A549 (cell line): ENCODE results near the gene TTC3.

ENCODE experiments used
- BHLHE40 ChIP-seq: IDR thresholded peaks from 2 replicates; pipeline ENCODE4 v1.6.1; 2012; ENCODE audit warnings: low read depth, low read length, inconsistent platforms
- CBX2 ChIP-seq: fragments of 200-600 bp; sonication (generic); IDR thresholded peaks from 2 replicates; pipeline ENCODE4 v1.6.1; 2016; ENCODE audit warnings: low read depth, mild to moderate bottlenecking, borderline replicate concordance
- CTCF ChIP-seq: fragments of >200 bp; sonication (Bioruptor Twin); formaldehyde crosslinking; IDR thresholded peaks from 3 replicates; pipeline ENCODE4 v1.5.1; 2016
- ESRRA ChIP-seq: fragments of 150-350 bp; IDR thresholded peaks from 2 replicates; pipeline ENCODE4 v1.6.1; 2014; ENCODE audit warnings: mild to moderate bottlenecking, low read length, borderline replicate concordance
- HDAC2 ChIP-seq: fragments of 200-600 bp; sonication (generic); IDR thresholded peaks from 2 replicates; pipeline ENCODE4 v1.6.1; 2016
- JUN ChIP-seq, 2 experiments: fragments of >200 bp; sonication (Bioruptor Twin); formaldehyde crosslinking; IDR thresholded peaks; 2 replicates in 1 of 2; 3 replicates in 1 of 2; pipeline ENCODE4 v1.6.1; 2016 to 2017
- JUNB ChIP-seq: fragments of >200 bp; sonication (Bioruptor Twin); formaldehyde crosslinking; IDR thresholded peaks from 2 replicates; pipeline ENCODE4 v1.6.1; 2016
- KDM1A ChIP-seq: fragments of 200-600 bp; sonication (generic); IDR thresholded peaks from 2 replicates; pipeline ENCODE4 v1.6.1; 2016; ENCODE audit warnings: low read depth, mild to moderate bottlenecking
- POLR2A ChIP-seq: IDR thresholded peaks from 2 replicates; pipeline ENCODE4 v1.6.1; 2012; ENCODE audit warnings: mild to moderate bottlenecking, low read length
- RAD21 ChIP-seq, 2 experiments: fragments of >200 bp in 1 of 2; sonication (Bioruptor Twin) in 1 of 2; formaldehyde crosslinking in 1 of 2; IDR thresholded peaks in 1 of 2; conservative IDR thresholded peaks in 1 of 2; 2 replicates in 1 of 2; 3 replicates in 1 of 2; pipeline ENCODE4 v1.6.1; 2012 to 2018; ENCODE audit warnings: inconsistent platforms in 1 of 2
- SMC3 ChIP-seq: fragments of >200 bp; sonication (Bioruptor Twin); formaldehyde crosslinking; IDR thresholded peaks from 3 replicates; pipeline ENCODE4 v1.6.1; 2018; ENCODE audit warnings: inconsistent platforms
- ZFP36 ChIP-seq: fragments of 450-650 bp; IDR thresholded peaks from 2 replicates; pipeline ENCODE4 v1.6.1; 2014; ENCODE audit warnings: borderline replicate concordance; ENCODE audit not compliant: partially characterized antibody
- TF ChIP-seq, protein P1 (sequence below): fragments of 150-350 bp; IDR thresholded peaks from 2 replicates; pipeline ENCODE4 v1.6.1; 2014; ENCODE audit warnings: low read depth, mild to moderate bottlenecking, low read length

GRCh38 chr21:37241426-37241825 is 168.4 kb downstream of the TTC3 start:
- TF ChIP-seq CTCF (no peak), HDAC2 (no peak), CBX2 (no peak), JUN (IDR thresholded peaks at IDR 0.05) (no peak), JUNB (no peak), POLR2A (no peak), RAD21 (conservative IDR thresholded peaks at IDR 0.05 in 1 of 2, IDR thresholded peaks at IDR 0.05 in 1 of 2) (no peak), KDM1A (no peak), ESRRA (no peak), ZFP36 (no peak), BHLHE40 (no peak), SMC3 (no peak)
- TF ChIP-seq, protein P1, sequence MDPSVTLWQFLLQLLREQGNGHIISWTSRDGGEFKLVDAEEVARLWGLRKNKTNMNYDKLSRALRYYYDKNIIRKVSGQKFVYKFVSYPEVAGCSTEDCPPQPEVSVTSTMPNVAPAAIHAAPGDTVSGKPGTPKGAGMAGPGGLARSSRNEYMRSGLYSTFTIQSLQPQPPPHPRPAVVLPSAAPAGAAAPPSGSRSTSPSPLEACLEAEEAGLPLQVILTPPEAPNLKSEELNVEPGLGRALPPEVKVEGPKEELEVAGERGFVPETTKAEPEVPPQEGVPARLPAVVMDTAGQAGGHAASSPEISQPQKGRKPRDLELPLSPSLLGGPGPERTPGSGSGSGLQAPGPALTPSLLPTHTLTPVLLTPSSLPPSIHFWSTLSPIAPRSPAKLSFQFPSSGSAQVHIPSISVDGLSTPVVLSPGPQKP, result no peak
